Measurements from ENCODE around the gene FGF14. TPM values are rescaled to one million over a fixed set of nuclear protein-coding genes. Genes with fewer than 3 reads are reported as not detected.

Gene FGF14
- total RNA-seq, 4 donors from 2014 or later, result 0.36 to 1.9 (median 0.45) TPM

DNA sequence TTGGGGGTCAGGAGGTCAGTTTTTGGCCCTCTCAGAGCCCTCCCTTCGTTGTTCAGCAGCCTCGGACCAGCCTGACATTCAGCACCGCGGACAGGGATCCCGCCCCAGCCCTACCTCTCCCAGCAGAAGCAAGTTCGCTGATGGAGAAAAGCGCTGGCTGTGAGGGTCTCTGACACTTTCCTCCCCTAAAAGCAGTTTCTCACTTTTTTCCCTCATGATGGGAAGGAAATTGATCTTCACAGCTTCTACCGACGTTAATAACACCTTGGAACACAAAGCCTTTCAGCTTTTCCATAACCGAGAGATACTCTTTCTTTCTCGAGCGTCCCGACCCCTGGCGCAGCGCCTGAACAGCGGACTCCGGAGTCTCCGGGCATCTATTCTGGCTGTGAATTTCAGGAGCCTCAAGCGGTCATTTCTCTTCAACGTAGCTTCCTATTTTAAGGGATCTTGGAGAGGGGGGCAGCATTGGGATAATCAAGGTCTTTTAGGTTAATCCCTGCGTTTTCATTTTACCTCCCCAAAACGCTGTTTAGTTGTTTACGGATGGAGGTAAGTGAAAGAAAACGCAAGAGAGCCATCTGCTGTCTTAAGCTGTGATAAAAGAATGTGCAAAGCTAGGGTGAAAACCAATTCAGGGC, 482.2 kb downstream of the FGF14 start:
- TF ChIP-seq, protein P1, sequence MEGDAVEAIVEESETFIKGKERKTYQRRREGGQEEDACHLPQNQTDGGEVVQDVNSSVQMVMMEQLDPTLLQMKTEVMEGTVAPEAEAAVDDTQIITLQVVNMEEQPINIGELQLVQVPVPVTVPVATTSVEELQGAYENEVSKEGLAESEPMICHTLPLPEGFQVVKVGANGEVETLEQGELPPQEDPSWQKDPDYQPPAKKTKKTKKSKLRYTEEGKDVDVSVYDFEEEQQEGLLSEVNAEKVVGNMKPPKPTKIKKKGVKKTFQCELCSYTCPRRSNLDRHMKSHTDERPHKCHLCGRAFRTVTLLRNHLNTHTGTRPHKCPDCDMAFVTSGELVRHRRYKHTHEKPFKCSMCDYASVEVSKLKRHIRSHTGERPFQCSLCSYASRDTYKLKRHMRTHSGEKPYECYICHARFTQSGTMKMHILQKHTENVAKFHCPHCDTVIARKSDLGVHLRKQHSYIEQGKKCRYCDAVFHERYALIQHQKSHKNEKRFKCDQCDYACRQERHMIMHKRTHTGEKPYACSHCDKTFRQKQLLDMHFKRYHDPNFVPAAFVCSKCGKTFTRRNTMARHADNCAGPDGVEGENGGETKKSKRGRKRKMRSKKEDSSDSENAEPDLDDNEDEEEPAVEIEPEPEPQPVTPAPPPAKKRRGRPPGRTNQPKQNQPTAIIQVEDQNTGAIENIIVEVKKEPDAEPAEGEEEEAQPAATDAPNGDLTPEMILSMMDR (IDR thresholded peaks at IDR 0.05), result no peak
- TF ChIP-seq POLR2A (IDR thresholded peaks at IDR 0.05), result no peak
- no peak for DNase-seq (ENCODE audit: low spot score in 2 of 2)
- 3 to 8% methylated on average over 24 of the region's 24 CpGs for WGBS, 2 donors
- H3K4me3 ChIP-seq (ENCODE audit: low read depth, poor library complexity, severe bottlenecking), result no peak overlapping the region
- intact Hi-C loops (cut with DNase I; ENCODE audit: low total_unique reads), result no loop called here

DNA sequence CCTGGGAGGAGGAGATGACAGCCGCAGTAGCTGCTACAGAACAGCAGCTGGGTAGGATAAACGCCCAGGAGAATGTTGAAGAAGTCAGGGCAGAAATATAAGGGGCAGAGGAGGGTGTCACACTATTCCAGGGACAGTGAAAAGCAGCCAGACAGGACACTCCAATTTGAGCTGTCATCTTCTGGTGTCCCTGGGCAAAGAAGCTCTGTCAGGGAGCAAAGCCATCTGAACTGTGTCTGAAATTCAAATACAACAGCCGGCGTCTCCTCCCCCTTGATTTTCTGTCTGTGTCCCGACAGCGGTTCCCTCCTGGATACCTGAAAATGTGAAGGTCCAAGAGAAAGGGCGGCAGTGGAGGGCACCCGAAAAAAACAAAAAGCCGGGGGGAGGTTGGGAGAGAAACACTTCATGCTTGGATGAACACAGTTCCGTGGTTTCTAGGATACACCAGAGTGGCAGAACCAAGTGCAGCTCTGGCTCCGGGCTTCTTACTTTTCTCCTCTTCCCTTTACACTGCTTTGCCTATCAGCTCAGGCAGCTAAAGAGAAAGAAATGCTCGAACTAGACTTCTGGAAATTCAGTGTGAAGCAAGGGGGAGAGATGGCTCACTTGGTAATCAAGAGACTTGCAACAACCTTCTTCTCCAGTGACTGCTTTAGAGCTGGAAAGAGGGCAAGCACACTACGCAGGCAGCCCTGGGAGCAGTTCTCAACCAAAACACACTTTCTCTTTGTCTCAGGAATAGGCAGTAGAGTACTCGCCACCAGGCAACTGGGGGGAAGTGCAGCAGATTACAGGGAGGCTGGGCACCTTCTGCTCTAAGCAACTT, 483.8 kb downstream of the FGF14 start:
- DNase-seq (ENCODE audit: low spot score in 2 of 2), result no peak
- intact Hi-C loops (cut with DNase I; ENCODE audit: low total_unique reads), result no loop called here
- WGBS, 2 donors, result 31 to 37% methylated on average over 14 of the region's 14 CpGs
- H3K4me3 ChIP-seq (ENCODE audit: low read depth, poor library complexity, severe bottlenecking), result no peak overlapping the region
- TF ChIP-seq, protein P1 (IDR thresholded peaks at IDR 0.05), result no peak
- TF ChIP-seq POLR2A (IDR thresholded peaks at IDR 0.05), result no peak

DNA sequence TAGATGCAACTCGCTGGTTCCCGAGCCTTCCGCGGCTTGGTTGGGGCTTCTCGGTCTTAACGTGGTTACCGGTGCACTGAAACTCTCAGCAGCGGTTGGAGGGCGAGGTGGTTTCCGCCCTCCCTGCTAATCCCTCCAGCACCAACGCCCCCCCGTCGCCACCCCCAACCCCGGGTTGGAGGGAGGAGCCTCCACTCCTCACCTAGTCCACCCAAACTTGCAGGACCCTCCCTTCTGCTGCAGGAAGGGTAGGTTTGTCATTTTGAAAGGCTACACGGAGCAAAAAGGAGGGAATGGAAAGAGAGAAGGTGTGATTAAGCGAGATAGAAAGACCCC, 484.4 kb downstream of the FGF14 start:
- DNase-seq (ENCODE audit: low spot score in 2 of 2), result no peak
- TF ChIP-seq, protein P1 (IDR thresholded peaks at IDR 0.05), result no peak
- no peak for TF ChIP-seq POLR2A (IDR thresholded peaks at IDR 0.05)
- no peak overlapping the region for H3K4me3 ChIP-seq (ENCODE audit: low read depth, poor library complexity, severe bottlenecking)
- intact Hi-C loops (cut with DNase I; ENCODE audit: low total_unique reads), result no loop called here
- 3 to 5% methylated on average over 15 to 16 of the region's 16 CpGs for WGBS, 2 donors

DNA sequence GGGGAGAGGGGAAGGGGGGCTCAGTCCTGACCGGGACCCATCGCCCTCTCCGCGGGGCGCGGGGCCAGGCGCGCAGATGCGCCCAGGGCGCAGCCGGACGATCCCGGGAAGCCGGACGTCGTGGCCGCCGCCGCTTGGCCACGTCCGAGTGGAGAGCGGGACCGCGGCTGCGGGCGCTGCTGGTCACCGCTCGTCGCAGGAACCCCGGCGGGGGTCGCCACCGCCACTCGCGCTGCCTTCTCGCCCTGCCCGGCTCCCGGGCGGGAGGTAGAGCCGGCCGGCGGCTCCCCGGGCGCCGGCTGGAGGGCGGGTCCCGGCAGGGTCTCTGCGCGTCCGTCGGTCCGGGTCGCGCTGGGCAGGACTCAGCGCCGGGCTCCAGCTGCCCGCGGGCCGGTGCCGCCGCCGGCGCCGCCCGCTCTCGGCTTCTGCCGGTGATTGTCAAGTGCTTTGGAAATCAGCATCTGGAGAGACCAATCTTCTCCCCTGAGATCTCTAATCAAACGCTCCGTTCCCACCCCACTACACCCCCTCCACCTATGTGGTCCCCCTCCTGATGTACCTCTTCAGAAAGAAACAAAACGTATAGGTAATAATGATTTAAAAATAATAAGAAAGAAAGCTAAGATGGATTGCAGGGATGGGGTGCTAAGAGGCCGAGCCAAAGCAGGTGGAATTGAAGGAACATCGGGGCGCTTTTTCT, 484.9 kb downstream of the FGF14 start:
- DNase-seq (ENCODE audit: low spot score in 2 of 2), result no peak
- WGBS, 2 donors, result 1 to 4% methylated on average over 19 to 63 of the region's 73 CpGs
- intact Hi-C loops (cut with DNase I; ENCODE audit: low total_unique reads), result no loop called here
- TF ChIP-seq, protein P1 (IDR thresholded peaks at IDR 0.05), result no peak
- TF ChIP-seq POLR2A (IDR thresholded peaks at IDR 0.05), result no peak
- H3K4me3 ChIP-seq (ENCODE audit: low read depth, poor library complexity, severe bottlenecking), result no peak overlapping the region

DNA sequence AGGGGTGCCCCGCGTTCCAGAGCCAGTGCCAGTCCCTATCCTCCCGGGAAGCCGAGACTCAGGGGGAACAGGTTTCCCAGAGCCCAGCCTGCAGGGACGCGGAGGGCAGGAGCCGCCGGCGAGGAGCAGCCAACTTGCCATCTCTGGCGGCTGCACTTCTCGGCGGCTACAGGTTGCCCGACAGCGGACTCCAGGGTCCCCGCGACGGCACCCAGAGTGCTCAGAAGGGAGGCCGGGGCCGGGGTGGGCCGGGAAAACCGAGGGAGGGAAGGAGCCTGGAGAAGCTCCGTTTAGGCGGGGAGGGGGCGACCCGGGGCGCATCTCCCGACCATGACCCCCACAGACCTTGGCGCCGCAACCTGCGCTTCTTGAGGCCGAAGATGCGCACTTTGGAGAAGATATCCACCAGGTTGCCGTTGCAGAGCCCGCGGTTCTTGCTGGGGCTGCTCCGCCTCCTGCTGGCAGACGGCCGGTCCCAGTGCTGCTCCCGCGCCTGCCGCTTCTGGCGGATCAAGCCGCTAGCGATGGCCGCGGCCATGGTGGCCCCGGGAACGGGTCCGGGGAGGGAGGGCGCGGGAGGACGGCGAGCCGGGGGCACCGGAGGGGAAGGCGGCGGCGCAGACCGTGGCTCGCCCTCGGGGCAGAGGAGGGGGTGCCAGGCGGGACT, 485.6 kb downstream of the FGF14 start:
- DNase-seq (ENCODE audit: low spot score in 2 of 2), result no peak
- no peak for TF ChIP-seq POLR2A (IDR thresholded peaks at IDR 0.05)
- TF ChIP-seq, protein P1 (IDR thresholded peaks at IDR 0.05), result no peak
- no peak overlapping the region for H3K4me3 ChIP-seq (ENCODE audit: low read depth, poor library complexity, severe bottlenecking)
- 2% methylated on average over 9 to 17 of the region's 62 CpGs for WGBS, 2 donors
- intact Hi-C loops (cut with DNase I; ENCODE audit: low total_unique reads), result no loop called here

Measured in lower leg skin (tissue), 4 donors.